ENCODE results near the gene CTNNA2.

DNA sequence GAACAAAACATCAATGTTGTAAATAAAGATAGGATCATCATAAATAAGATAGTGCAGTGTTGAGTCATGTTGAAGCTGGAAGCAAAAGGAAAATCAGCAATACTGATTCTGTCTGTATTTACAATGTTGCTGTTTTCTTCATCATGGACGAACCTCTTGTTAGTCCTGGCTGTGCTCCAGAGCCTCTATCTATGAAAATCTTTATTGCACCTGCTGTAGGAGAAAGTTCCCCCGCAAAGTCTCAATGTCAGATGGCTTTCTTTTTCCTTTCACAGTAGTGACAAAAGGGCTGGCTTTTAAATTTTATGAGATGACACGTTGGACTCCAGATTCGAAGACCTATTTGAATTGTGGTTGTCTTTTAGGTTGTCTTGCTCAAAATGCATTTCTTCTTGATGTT lies 890.2 kb downstream of the CTNNA2 start:
- TF ChIP-seq CTCF (IDR thresholded peaks at IDR 0.05) (no peak), ZFX (IDR thresholded peaks at IDR 0.05; ENCODE audit: borderline replicate concordance) (no peak)

Data from 22Rv1 (cell line).